ENCODE data around the gene SPPL2B.
A peak's percentile ranks its signal among the peaks of the same experiment; 100 is the strongest.
"Not testable (repeated sequence)": the region's sequence is repeated elsewhere in the genome, so short reads cannot be mapped to it uniquely, and the experiment has no call there.

The SPPL2B gene

DNA sequence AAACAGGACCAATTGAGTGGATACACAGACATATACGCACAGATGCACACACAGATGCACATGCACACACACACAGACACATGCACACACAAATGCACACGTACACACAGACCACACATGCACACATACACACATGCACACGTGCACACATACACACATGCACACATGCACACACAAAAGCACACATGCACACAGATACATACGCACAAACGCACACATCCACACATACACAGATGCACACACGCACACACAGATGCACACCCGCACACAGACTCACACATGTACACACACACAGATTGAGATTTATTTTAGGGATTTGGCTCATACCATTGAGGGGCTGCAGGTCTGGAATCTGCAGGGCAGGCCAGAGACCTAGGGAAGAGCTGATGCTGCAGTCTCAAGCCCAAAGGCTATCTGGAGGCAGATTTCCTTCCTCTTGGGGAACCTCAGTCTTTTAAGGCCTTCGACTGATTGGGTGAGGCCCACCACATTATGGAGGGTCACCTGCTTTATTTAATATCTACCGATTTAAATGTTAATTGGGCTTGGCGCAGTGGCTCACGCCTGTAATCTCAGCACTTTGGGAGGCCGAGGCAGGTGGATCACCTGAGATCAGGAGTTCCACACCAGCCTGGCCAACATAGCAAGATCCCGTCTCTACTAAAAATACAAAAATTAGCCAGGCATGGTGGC, 54.2 kb downstream of the SPPL2B start:
- no peak for DNase-seq

DNA sequence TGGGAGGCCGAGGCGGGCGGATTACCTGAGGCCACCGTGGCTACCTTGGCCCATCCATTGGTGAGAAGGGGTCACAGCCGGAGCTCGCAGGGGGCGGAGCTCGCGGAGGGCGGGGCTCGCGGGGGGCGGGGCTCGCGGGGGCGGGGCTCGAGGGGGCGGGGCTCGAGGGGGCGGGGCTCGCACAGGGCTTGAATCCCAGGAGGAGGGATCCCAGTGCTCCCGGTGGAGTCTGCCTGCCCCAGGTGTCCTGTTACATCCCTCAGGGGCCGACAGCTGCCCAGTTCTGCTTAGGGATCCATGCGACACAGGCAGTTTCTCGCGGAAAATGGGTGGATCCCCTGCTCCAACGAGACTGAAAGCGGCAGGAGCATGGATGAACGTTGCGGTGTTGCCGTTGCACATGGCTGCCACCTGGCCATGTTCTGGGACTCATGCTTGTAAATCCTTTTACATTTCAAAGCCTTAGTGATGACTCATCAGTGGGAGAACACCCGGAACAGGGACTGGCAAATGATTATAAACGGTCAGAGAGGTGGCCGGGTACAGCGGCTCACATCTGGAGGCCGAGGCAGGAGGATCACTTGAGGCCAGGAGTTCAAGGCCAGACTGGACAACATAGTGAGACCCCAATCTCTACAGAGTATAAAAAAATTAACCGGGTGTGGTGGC, 56.7 kb downstream of the SPPL2B start:
- DNase-seq, result peak; percentile 93

DNA sequence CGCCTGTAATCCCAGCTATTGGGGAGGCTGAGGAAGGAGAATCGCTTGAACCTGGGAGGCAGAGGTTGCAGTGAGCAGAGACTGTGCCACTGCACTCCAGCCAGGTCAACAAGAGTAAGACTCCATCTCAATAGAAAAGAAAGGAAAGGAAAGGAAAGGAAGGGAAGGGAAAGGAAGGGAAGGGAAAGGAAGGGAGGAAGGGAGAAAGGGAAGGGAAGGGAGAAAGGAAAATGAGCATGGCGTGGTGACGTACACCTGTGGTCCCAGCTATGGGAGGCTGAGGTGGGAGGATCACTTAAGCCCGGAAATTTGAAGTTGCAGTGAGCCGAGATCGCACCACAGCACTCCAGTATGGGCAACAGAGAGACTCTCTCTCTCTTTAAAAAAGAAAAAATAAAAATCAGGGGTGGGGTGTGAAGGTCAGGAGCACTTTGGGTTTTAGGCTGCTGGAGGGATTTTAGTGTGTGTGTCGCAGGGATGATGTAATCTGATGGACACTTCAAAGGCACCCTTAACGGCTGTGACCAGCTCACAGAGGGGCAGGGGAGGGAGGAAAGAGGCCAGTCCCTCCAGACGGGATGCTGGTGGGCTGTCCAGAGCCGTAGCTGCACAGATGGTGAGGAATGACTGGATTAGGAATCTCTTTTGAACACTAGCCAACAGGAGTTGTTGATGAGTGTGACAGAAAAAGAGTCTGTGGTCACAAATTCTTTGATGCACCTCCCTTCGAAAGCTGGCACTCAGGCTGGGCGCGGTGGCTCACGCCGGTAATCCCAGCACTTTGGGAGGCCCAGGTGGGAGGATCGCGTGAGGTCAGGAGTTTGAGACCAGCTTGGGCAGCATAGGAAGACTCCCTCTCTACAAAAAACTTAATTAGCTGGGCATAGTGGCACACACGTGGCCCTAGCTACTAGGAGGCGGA, 59.1 kb downstream of the SPPL2B start:
- no peak for DNase-seq

DNA sequence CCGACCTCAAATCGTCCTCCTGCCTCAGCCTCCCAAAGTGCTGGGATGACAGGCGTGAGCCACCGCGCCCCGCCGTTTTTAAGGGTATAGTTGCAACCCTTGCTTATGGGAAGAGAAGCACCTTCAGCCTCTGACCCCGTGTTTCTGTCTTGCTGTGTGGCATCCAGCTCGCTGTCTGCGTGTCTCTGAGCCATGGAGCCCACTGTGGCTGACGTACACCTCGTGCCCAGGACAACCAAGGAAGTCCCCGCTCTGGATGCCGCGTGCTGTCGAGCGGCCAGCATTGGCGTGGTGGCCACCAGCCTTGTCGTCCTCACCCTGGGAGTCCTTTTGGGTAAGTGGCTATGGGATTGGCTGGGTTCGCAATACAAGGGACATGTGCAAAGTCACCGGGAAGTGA, 61.1 kb downstream of the SPPL2B start:
- no peak for DNase-seq

DNA sequence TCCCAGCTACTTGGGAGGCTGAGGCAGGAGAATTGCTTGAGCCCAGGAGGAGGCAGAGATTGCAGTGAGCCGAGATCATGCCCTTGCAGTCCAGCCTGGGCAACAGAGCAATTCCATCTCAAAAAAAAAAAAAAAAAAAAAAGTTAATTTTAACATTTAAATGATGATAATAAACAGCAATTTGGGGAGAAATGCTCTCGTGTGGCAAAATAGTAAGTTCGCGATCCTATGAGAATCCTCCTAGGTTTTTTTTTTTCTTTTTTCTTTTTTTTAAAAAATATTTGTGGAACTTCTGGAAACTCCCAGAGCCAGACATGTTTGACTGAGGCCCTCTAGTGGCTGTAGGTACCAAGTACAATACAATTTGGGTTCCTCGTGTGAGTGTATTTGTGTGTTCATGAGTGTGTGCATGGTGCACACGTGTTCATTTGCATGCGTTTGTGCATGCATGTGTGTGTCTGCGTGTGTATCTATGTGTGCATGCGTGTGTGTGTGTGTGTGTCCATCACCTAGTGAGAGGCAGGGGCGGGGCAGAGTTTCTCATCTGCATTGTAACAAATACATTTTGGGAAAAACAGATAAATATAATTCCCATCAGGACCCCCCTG, 62.7 kb downstream of the SPPL2B start:
- DNase-seq, result peak; percentile 55

DNA sequence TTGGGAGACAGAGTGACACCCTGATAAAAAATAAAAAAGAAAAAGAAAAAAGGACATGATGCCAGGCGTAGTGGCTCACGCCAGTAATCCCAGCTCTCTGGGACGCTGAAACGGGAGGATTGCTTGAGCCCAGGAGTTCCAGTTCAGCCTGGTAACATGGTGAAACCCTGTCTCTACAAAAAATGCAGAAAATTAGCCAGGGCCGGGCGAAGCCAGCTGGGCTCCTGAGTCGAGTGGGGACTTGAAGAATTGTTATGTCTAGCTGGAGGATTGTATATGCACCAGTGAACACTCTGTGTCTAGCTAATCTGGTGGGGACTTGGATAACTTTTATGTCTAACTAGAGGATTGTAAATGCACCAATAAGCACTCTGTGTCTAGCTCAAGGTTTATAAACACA, 63.9 kb downstream of the SPPL2B start:
- no peak for DNase-seq

DNA sequence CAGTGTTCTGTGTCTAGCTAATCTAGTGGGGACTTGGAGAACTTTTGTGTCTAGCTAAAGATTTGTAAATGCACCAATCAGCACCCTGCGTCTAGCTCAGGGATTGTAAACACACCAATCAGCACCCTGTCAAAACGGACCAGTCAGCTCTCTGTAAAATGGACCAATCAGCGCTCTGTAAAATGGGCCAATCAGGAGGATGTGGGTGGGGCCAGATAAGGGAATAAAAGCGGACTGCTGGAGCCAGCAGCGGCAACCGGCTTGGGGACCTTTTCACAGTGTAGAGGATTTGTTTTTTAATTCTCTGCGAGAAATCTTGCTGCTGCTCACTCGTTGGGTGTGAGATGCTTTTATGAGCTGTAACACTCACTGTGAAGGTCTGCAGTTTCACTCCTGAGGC, 64.4 kb downstream of the SPPL2B start:
- not testable (repeated sequence) for DNase-seq

DNA sequence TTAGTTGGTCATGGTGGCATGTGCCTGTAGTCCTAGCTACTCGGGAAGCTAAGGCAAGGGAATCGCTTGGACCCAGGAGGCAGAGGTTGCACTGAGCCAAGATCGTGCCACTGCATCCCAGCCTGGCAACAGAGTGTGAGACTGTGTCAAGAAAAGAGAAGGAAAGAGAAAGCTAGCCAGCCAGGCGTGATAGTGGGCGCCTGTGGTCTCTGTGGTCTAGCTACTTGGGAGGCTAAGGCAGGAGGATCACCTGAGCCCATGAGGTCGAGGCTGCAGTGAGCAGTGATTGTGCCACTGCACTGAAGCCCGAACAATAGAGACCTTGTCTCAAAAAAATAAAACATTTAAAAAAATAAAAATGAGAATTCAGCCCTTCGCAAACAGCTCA, 65.6 kb downstream of the SPPL2B start:
- no peak for DNase-seq

DNA sequence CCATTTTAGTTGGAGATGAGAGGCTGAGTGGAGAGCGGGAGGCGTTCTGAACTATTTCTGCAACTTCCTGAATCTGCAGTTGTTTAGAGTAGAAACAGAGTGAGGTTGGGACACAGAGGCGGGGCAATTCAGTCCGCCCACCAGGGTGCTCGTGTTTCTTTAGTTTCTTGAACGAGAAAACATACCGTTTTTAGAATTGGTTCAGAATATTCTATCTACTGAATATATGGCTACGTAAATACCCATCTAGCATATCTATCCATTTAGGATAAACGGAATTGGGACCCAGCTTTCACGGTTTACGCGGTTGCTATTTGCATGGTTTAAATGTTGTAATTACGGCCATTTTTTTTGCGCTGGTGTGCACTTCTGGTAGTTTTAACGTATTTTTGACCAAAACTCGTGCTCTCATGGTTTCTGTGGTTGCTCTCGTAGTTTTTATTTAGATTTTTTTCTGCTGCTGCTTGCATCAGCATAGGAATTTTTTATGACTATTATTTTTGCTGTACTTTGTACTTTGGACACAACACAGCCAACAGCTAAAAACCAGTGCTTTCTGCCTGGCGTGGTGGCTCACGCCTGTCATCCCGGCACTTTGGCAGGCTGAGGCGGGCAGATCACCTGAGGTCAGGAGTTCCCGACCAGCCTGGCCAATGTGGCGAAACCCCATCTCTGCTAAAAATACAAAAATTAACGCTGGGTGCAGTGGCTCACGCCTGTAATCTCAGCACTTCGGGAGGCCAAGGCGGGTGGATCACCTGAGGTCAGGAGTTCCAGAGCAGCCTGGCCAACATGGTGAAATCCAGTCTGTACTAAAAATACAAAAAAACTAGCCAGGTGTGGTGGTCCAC, 66.2 kb downstream of the SPPL2B start:
- DNase-seq, result no peak

DNA sequence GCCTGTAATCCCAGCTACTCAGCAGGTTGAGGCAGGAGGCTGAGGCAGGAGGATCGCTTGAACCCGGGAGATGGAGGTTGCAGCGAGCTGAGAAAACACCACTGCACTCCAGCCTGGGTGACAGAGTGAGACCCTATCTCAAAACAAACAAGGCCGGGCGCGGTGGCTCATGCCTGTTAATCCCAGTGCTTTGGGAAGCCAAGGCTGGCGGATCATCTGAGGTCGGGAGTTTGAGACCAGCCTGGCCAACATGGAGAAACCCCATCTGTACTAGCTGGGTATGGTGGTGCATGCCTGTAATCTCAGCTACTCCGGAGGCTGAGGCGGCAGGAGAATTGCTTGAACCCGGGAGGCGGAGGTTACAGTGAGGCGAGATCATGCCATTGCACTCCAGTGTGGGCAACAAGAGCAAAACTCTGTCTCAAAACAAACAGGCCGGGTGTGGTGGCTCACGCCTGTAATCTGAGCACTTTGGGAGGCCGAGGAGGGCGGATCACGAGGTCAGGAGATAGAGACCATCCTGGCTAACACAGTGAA, 66.9 kb downstream of the SPPL2B start:
- DNase-seq, result not testable (repeated sequence)

DNA sequence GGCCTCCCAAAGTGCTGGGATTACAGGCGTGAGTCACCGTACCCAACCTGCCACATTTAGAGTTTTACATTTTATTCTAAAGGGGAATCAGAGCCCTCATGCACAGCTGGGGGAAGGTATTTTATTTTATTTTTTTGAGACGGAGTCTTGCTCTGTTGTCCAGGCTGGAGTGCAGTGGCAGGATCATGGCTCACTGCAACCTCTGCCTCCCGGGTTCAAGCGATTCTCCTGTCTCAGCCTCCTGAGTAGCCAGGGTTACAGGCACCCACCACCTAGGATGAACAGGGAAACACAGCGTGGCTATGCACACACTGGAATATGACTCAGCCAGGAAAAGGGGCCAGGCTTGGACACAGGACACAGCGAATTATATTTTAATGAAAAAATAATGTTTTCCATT, 68.7 kb downstream of the SPPL2B start:
- not testable (repeated sequence) for DNase-seq

DNA sequence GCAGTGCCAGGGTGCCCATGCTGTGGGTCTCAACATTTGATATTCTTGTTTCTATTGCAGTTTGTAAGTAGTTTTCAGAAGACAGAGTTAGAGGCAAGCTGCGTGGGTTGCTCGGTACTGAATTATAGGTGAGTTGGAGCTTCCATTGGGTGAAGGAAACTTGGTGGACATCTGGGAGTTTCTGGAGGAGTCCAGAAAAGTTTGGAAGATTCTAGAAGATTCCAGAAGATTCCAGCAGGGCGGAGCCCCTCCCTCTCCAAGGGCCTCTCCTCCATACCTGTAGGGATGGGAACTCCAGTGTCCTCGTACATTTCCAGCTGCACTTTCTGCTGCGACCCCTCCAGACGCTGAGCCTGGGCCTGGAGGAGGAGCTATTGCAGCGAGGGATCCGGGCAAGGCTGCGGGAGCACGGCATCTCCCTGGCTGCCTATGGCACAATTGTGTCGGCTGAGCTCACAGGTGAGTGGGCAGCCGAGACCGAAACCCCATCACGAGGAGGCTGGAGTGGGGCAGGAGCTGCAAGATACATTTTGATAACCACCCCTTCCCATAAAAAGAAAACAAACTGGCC, 70.3 kb downstream of the SPPL2B start:
- no peak for DNase-seq

DNA sequence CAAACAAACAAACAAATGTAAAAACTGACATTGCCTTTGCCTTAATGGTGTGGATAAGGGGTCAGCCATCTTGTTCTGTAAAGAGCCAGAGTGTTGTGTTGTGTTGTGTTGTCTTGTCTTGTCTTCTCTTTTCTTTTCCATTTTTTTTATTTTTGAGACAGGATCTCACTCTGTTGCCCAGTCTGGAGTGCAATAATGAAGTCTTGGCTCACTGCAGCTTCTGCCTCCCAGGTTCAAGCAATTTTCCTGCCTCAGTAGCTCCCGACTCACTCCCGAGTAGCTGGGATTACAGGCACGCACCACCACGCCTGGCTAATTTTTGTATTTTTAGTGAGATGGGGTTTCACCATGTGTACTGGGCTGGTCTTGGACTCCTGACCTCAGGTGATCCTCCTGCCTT, 71.1 kb downstream of the SPPL2B start:
- no peak for DNase-seq
